GM23338 (cell line): ENCODE data around the gene MUS81. TPM values are rescaled to one million over a fixed set of nuclear protein-coding genes. Genes with fewer than 3 reads are reported as not detected.
"Not testable (repeated sequence)": the region's sequence is repeated elsewhere in the genome, so short reads cannot be mapped to it uniquely, and the experiment has no call there.

ENCODE experiments used
- ATAC-seq: fragments of 200-7000 bp; cut with Tn5 transposase; 3 replicates; pipeline ENCODE4 v1.9.1; 2020
- DNase-seq: peaks from one replicate; pipeline ENCODE4 v3.0.0-alpha.2; 2015; ENCODE audit warnings: low spot score
- H2AFZ ChIP-seq: fragments of 200-600 bp; sonication (generic); 2 replicates; pipeline ENCODE4 v1.8.0; 2016; ENCODE audit warnings: antibody characterized with exemption, mild to moderate bottlenecking, moderate library complexity
- H3F3A ChIP-seq: fragments of 200-600 bp; sonication (generic); replicated peaks from 2 replicates; pipeline ENCODE4 v1.8.0; 2017; ENCODE audit warnings: antibody characterized with exemption, mixed run types, low read depth
- H3K27ac ChIP-seq: fragments of 200-600 bp; sonication (generic); 2 replicates; pipeline ENCODE4 v1.6.1; 2016; ENCODE audit warnings: low read depth
- H3K27me3 ChIP-seq: fragments of 200-600 bp; sonication (generic); 2 replicates; pipeline ENCODE4 v1.8.0; 2016; ENCODE audit warnings: mild to moderate bottlenecking, mixed run types, moderate library complexity; ENCODE audit not compliant: insufficient read depth
- H3K36me3 ChIP-seq: fragments of 200-600 bp; sonication (generic); 2 replicates; pipeline ENCODE4 v1.8.0; 2016; ENCODE audit warnings: mild to moderate bottlenecking; ENCODE audit not compliant: insufficient read depth
- H3K4me1 ChIP-seq: fragments of 200-600 bp; sonication (generic); 2 replicates; pipeline ENCODE4 v1.8.0; 2016; ENCODE audit warnings: mild to moderate bottlenecking, moderate library complexity; ENCODE audit not compliant: insufficient read depth
- H3K4me2 ChIP-seq: fragments of 200-600 bp; sonication (generic); 2 replicates; pipeline ENCODE4 v1.7.1; 2017; ENCODE audit warnings: mixed run types
- H3K4me3 ChIP-seq: fragments of 200-600 bp; sonication (generic); 2 replicates; pipeline ENCODE4 v1.6.1; 2016; ENCODE audit warnings: mixed run types
- H3K79me2 ChIP-seq: fragments of 200-600 bp; sonication (generic); replicated peaks from 2 replicates; pipeline ENCODE4 v1.8.0; 2017; ENCODE audit warnings: mild to moderate bottlenecking; ENCODE audit not compliant: insufficient read depth
- H3K9me2 ChIP-seq: fragments of 200-600 bp; sonication (generic); 2 replicates; pipeline ENCODE4 v1.8.0; 2017; ENCODE audit not compliant: insufficient read depth
- H4K20me1 ChIP-seq: fragments of 200-600 bp; sonication (generic); replicated peaks from 2 replicates; pipeline ENCODE4 v1.8.0; 2017; ENCODE audit warnings: mild to moderate bottlenecking; ENCODE audit not compliant: insufficient read depth
- H3K27ac Mint-ChIP-seq: 2 replicates; pipeline ENCODE4 v1.8.0; 2020; ENCODE audit warnings: inconsistent platforms, mild to moderate bottlenecking, moderate library complexity, mixed read lengths
- H3K27me3 Mint-ChIP-seq: 3 replicates; pipeline ENCODE4 v1.8.0; 2022; ENCODE audit warnings: low read depth, mild to moderate bottlenecking, moderate library complexity, mixed read lengths, inconsistent platforms; ENCODE audit not compliant: insufficient read depth, poor library complexity
- H3K36me3 Mint-ChIP-seq: 3 replicates; pipeline ENCODE4 v1.8.0; 2021; ENCODE audit warnings: low read depth, mild to moderate bottlenecking, inconsistent platforms, moderate library complexity, mixed read lengths
- H3K4me1 Mint-ChIP-seq: 3 replicates; pipeline ENCODE4 v1.8.0; 2020; ENCODE audit warnings: mild to moderate bottlenecking, inconsistent platforms, mixed read lengths
- H3K4me3 Mint-ChIP-seq: 3 replicates; pipeline ENCODE4 v1.8.0; 2021; ENCODE audit warnings: moderate library complexity, mild to moderate bottlenecking, inconsistent platforms, mixed read lengths
- H3K9me3 Mint-ChIP-seq: 3 replicates; pipeline ENCODE4 v1.8.0; 2020; ENCODE audit warnings: moderate library complexity, mild to moderate bottlenecking, inconsistent platforms, mixed read lengths
- CREB1 ChIP-seq: fragments of 250-450 bp; sonication (Bioruptor Pico); IDR thresholded peaks from 2 replicates; pipeline ENCODE4 v1.5.0; 2020; ENCODE audit warnings: low read depth, mild to moderate bottlenecking, moderate library complexity
- CTCF ChIP-seq, 2 experiments: fragments of 200-600 bp in 1 of 2; sonication (generic) in 1 of 2; conservative IDR thresholded peaks; 2 replicates each; pipeline versions ENCODE4 v1.5.1 to v1.6.1; 2016 to 2017; ENCODE audit warnings: antibody characterized with exemption in 2 of 2, low read depth in 2 of 2, mild to moderate bottlenecking in 2 of 2, moderate library complexity in 1 of 2
- EZH2 ChIP-seq: fragments of 200-600 bp; sonication (generic); IDR thresholded peaks from one replicate; pipeline ENCODE4 v1.8.0; 2017; ENCODE audit warnings: antibody characterized with exemption, mild to moderate bottlenecking, low read depth; ENCODE audit not compliant: unreplicated experiment
- EZH2phosphoT487 ChIP-seq: fragments of 200-600 bp; sonication (generic); IDR thresholded peaks from one replicate; pipeline ENCODE4 v1.8.1; 2018; ENCODE audit warnings: antibody characterized with exemption; ENCODE audit not compliant: unreplicated experiment
- JUNB ChIP-seq: IDR thresholded peaks from one replicate; pipeline ENCODE4 v1.6.1; 2016; ENCODE audit warnings: antibody characterized with exemption; ENCODE audit not compliant: unreplicated experiment
- NANOG ChIP-seq: IDR thresholded peaks from 2 replicates; pipeline ENCODE4 v1.6.1; 2016; ENCODE audit warnings: antibody characterized with exemption, borderline replicate concordance
- POLR2AphosphoS5 ChIP-seq: IDR thresholded peaks from 2 replicates; pipeline ENCODE4 v1.6.1; 2016; ENCODE audit warnings: antibody characterized with exemption, low read depth
- STAT1 ChIP-seq: IDR thresholded peaks from one replicate; pipeline ENCODE4 v1.6.1; 2016; ENCODE audit warnings: antibody characterized with exemption; ENCODE audit not compliant: unreplicated experiment
- ZNF114 ChIP-seq: fragments of 250-450 bp; sonication (Bioruptor Pico); IDR thresholded peaks from 2 replicates; pipeline ENCODE4 v1.5.0; 2020; ENCODE audit warnings: mild to moderate bottlenecking, moderate library complexity
- ZNF331 ChIP-seq: fragments of 250-450 bp; sonication (Bioruptor Pico); IDR thresholded peaks from 2 replicates; pipeline ENCODE4 v1.5.0; 2020; ENCODE audit warnings: low read depth, mild to moderate bottlenecking, moderate library complexity
- polyA plus RNA-seq: library from polyadenylated mRNA; unstranded; fragments of >200 nt; fragmentation: Nextera tagmentation; extraction: Ambion mirVana; gene quantifications from 2 replicates; pipeline ENCODE4 v1.2.1, GENCODE V29; 2016
- total RNA-seq: library from RNA; depleted of rRNA; stranded (reverse); fragments of >200 nt; shearing (Covaris generic); gene quantifications from 2 replicates; pipeline ENCODE4 v1.2.3, GENCODE V29; 2014

The MUS81 gene
- total and polyA plus RNA-seq, 2 experiments from 2014 or later: 38.5 to 48.6 TPM

GRCh38 chr11:65847746-65848145, 12.5 kb upstream of the MUS81 start:
- ATAC-seq: no peak
- Histone ChIP-seq H3K4me3 (no peak overlapping the region), H3K27me3 (no peaks in the 10 kb centered on the region), H3K9me2 (no peaks in the 10 kb centered on the region), H3K79me2 (no peaks in the 10 kb centered on the region), H3K27ac (no peak overlapping the region), H3K36me3 (no peaks in the 10 kb centered on the region), H2AFZ (no peak overlapping the region), H4K20me1 (no peaks in the 10 kb centered on the region; the same call in 1 of the 2 replicates), H3K4me1 (no peaks in the 10 kb centered on the region; the same call in 1 of the 2 replicates), H3K4me2 (no peak overlapping the region), H3F3A (peaks cover 18% of the 10 kb centered on the region; the same call in 1 of the 2 replicates)
- H3K27ac Mint-ChIP-seq: no peak overlapping the region
- H3K36me3 Mint-ChIP-seq: peaks cover 22% of the 10 kb centered on the region; the same call in 2 of the 3 replicates
- H3K4me3 Mint-ChIP-seq: no peak overlapping the region
- peaks cover 6% of the 10 kb centered on the region; the same call in 2 of the 3 replicates for H3K4me1 Mint-ChIP-seq
- H3K9me3 Mint-ChIP-seq: peaks cover 12% of the 10 kb centered on the region
- DNase-seq: no peak
- no peak for TF ChIP-seq CREB1
- no peak for TF ChIP-seq JUNB
- no peak for TF ChIP-seq ZNF114 (CRISPR knock-in tag)
- no peak for TF ChIP-seq NANOG
- no peak for TF ChIP-seq CTCF (conservative IDR thresholded peaks at IDR 0.05; ENCODE audit: low read depth in 2 of 2)
- no peak for TF ChIP-seq EZH2
- no peak for TF ChIP-seq POLR2AphosphoS5
- TF ChIP-seq EZH2phosphoT487: no peak
- peaks cover 33% of the 10 kb centered on the region for H3K27me3 Mint-ChIP-seq

GRCh38 chr11:65848693-65849092, 11.5 kb upstream of the MUS81 start:
- Mint-ChIP-seq H3K9me3 (peaks cover 12% of the 10 kb centered on the region), H3K4me1 (peaks cover 11% of the 10 kb centered on the region; the same call in 2 of the 3 replicates), H3K36me3 (peaks cover 31% of the 10 kb centered on the region), H3K27me3 (peaks cover 42% of the 10 kb centered on the region)
- H3K36me3 ChIP-seq, H3K27ac ChIP-seq, H3K4me3 ChIP-seq, H3K79me2 ChIP-seq, H3K27ac Mint-ChIP-seq, H3K4me3 Mint-ChIP-seq, H3K9me2 ChIP-seq, H3K27me3 ChIP-seq, H4K20me1 ChIP-seq, H3K4me1 ChIP-seq, H3K4me2 ChIP-seq, DNase-seq, ATAC-seq, H2AFZ ChIP-seq: not testable (repeated sequence)
- peaks cover 26% of the 10 kb centered on the region for H3F3A ChIP-seq

GRCh38 chr11:65849366-65849765, 10.9 kb upstream of the MUS81 start:
- Histone ChIP-seq H3K4me3 (no peak overlapping the region), H3K9me2 (no peaks in the 10 kb centered on the region), H3F3A (peaks cover 32% of the 10 kb centered on the region), H3K27me3 (no peaks in the 10 kb centered on the region), H3K4me1 (no peaks in the 10 kb centered on the region; the same call in 1 of the 2 replicates), H3K27ac (no peak overlapping the region), H3K4me2 (no peak overlapping the region), H2AFZ (no peak overlapping the region), H3K36me3 (peaks cover 11% of the 10 kb centered on the region), H3K79me2 (peaks cover 8% of the 10 kb centered on the region), H4K20me1 (peaks cover 9% of the 10 kb centered on the region)
- Mint-ChIP-seq H3K27ac (no peak overlapping the region), H3K27me3 (peaks cover 47% of the 10 kb centered on the region), H3K9me3 (peaks cover 12% of the 10 kb centered on the region), H3K36me3 (peaks cover 38% of the 10 kb centered on the region), H3K4me1 (peaks cover 11% of the 10 kb centered on the region; the same call in 2 of the 3 replicates), H3K4me3 (no peak overlapping the region; the same call in 2 of the 3 replicates)
- TF ChIP-seq ZNF331 (CRISPR knock-in tag) (no peak), NANOG (no peak), CREB1 (no peak), CTCF (conservative IDR thresholded peaks at IDR 0.05; ENCODE audit: low read depth in 2 of 2) (no peak), ZNF114 (CRISPR knock-in tag) (no peak), POLR2AphosphoS5 (no peak), STAT1 (no peak)
- DNase-seq: peak; percentile 40
- ATAC-seq: peak; percentile 2
